HG03045 (cell line): ENCODE results near the gene MSS51.
A peak's percentile ranks its signal among the peaks of the same experiment; 100 is the strongest.
"Not testable (repeated sequence)": the region's sequence is repeated elsewhere in the genome, so short reads cannot be mapped to it uniquely, and the experiment has no call there.

Experiments used
- ATAC-seq: cut with Tn5 transposase; IDR thresholded peaks from one replicate; pipeline ENCODE4 v1.9.1; 2021; ENCODE audit warnings: mild to moderate bottlenecking, moderate library complexity; ENCODE audit not compliant: unreplicated experiment

The MSS51 gene

DNA sequence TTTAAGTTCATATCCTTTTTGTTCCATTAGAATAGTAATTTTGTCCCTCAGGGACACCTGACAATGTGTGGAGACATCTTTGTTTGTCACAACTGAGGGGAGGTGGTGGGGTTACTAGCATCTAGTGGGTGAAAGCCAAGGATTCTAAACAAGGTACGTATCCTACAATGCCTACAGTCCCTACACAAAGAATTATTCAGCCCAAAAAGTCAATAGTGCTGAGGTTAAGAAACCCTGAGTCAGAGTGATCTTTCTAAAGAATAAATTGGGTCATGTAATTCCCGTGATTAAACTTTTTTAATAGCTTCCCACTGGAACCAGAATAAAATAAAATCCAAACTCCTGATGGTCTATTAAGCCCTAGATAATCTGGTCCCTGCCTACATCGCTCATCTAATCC lies 16.8 kb downstream of the MSS51 start:
- ATAC-seq = no peak

DNA sequence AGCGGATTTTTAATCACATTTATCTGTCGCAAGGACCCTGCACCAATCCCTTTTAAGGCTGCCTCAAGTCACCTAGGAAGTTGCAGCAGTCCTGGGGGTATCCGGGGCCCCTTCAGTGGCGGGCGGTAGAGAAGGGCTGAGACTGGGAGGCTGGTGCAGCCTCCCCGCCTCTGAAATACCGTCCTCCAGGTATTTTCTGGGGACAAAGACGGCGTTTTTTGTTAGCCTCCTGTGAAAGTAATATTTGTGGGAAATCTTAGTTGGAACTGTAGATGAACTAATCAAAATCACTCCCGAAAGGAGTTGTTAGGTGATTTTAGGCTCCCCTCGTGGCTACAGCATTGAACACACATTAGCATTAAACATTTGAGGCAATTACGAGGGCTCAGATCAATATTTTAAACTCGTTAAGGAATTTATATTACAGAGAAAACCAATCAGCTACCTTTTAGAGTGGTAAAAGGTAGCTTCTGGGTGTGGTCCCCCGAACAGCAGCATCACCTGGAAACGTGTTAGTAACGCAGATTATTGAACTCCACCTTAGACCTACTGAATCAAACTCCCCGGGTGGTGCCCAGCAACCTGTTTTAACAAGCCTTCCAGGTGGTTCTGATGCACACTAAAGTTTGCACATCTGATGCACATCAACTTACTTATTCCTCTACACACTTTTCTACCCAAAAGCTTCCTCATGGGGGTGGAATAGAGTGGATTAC lies 19.0 kb downstream of the MSS51 start:
- peak; percentile 29 for ATAC-seq

DNA sequence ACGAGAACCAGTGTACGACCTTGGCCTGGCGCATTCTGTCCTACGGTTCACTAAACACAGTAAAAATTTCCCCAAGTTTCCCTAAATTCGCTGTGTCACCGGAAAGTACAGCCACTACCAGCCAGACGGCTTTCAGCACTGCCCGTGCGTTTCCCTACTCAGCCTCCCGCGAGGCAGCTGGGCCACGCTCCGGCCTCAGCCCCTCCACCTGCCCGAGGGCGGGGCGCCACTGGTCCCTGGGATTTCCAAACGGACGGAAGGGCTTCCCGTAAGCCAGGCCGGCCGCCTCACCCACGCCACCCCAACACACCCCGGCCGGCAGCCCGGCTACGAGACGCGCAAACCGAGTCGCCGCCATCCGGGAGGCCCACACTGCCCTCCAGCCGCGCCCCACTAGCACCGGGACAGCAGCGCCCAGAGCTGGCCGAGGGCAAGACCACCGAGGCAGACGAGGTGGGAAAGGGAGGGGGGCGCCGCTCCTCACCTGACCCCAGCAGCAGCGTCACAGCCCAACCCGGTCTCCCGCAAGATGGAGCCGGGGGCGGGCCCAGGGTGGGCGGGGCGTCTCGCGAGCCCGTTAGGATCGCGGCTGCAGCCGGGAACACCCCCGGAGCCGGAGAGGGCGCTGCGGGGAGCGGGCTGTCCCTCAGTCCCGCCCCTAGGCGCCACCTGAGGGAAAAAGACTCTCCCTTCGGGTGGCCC lies 19.7 kb downstream of the MSS51 start, which contains the start of gene ANXA7:
Gene ANXA7 (minus strand): TSS at position 531 of the 702 bp plus-strand sequence. CDS start 13,202 bp downstream, outside the sequence.
- peak; percentile 89 for ATAC-seq

DNA sequence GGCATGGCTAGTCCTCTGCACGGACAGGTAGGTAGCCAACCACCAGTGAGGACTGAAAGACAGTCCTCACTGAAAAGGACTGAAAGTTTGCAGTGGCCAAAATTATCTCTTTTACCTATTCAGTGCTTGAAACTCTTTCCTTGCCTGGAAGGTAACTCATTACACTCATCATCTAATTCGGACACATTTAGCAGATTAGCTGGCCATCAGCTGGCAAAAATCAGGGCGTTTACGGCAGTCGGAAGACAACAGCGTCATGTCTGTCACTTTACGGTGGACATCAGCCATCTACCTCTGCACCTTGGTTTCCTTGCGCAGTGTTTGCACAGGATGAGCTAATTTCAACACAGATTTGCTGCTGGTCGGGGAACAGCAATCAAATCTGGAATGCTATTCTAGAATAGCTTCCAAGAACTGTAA lies 20.2 kb downstream of the MSS51 start:
- ATAC-seq = no peak

DNA sequence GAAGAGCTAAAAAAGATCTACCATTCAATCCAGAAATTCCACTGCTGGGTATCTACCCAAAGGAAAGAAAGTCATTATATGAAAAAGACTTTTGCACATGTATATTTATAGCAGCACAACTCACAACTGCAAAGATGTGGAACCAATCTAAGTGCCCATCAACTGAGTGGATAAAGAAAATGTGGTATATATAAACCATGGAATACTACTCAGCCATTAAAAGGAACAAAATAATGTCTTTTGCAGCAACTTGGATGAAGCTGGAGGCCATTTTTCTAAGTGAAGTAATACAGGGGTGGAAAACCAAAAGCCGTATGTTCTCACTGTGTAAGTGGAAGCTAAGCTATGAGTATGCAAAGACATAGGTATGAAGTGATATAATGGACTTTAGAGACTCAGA lies 22.5 kb downstream of the MSS51 start:
- ATAC-seq = no peak

DNA sequence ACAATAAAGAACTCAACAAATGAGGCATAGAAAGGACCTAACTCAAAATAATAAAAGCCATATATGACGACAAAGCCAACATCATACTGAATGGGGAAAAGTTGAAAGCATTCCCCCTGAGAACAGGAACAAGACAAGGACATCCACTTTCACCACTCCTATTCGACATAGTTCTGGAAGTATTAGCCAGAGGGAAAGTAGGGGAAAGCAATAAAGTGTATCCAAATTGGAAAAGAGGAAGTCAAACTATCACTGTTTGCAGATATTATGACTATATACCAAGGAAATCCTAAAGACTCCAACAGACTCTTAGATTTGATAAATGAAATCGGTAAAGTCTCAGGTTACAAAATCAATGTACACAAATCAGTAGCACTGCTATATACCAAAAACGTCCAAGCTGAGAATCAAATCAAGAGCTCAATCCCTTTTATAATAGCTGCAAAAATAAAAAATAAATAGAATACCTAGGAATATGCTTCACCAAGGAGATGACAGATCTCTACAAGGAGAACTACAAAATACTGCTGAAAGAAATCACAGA lies 24.3 kb downstream of the MSS51 start:
- ATAC-seq = no peak

DNA sequence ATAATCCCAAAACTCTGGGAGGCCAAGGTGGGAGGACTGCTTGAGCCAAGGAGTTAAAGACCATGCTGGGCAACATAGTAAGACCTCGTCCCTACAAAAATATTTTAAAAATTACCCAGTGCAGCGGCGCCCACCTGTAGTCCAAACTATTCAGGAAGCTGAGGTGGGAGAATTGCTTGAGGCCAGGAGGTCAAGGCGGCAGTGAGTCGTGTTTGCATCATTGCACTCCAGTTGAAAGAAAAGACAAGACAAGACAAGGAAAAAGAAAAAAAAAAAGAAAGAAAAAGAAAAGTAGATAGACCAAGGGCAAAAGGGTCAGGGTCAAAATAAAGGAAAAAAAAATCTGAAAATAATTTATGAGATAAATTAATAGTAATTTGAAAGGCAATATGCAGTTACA lies 25.3 kb downstream of the MSS51 start:
- ATAC-seq = no peak

DNA sequence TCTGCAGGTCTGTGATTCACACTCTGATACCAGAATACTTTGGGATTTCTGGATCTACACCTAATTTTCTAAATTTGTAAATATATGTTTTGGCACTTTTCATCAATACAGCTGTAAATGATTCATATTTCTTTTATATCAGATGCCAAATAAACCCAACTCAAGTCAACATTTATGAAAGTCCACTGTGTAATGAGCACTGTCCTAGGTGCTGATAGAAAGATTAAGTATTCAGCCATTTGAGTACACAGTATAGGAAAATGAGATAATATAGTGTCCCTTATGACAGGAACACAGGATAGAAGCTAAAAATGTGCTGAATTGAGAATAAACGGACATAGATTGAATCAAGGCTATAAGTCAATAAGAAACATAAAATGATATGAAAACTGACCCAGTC lies 25.9 kb downstream of the MSS51 start:
- ATAC-seq = no peak

DNA sequence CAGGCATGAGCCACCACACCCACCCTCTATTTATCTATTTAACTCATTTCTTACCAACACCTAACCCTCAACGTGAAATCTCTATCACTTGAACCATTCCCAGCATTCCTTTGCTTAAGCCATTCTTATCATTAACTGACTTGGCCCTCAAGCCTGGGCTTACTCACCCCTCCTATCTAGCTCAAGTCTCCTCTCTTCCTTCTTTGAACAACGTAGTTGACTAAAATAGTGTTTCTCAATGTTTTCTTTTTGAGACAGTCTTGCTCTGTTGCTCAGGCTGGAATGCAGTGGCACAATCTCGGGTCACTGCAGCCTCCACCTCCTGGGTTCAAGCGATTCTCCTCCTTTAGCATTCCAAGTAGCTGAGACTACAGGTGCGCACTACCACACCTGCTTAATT lies 26.5 kb downstream of the MSS51 start:
- ATAC-seq = no peak

DNA sequence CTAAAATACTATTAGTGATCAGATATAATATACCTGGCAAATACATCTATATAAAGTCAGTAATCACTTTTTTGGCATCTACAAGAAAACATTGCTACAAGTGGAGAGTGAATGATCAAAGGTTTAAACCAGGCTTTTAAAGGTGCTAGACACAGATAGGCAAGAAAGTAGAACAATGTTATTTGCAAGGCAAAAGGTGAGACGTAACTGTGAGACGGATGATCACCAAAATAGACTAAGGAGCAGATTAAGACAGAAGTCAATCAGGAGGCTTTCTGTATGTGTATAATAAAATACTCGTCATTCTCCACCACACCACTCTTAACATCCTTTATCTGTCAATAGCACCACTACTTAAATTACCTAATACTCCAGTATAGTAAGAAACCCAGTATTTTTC lies 27.8 kb downstream of the MSS51 start:
- ATAC-seq = no peak

DNA sequence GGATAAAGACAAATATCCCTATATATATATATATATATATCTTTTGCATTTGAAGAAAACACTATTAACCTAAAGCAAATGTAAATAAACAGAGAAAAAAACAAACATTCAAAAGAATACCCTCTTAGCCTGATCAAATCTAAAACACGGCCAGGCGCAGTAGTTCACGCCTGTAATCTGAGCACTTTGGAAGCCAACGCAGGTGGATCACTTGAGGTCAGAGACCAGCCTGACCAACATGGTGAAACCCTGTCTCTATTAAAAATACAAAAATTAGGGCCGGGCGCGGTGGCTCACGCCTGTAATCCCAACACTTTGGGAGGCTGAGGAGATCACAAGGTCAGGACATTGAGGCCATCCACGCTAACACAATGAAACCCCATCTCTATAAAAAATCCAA lies 28.7 kb downstream of the MSS51 start:
- ATAC-seq = no peak

DNA sequence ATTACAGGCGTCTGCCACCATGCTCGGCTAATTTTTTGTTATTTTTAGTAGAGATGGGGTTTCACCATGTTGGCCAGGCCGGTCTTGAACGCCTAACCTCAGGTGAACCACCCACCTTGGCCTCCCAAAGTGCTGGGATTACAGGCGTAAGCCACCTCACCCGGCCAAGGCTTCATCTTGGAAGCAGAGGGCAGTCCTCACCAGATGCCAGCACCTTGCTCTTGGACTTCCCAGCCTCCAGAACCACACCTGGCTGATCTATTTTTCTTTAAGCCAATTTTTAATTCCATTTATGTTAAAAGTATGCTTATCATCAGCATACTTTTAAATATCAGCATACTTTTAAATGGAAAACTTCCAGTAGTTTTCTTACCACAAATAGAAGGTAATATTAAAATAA lies 31.7 kb downstream of the MSS51 start:
- no peak for ATAC-seq

DNA sequence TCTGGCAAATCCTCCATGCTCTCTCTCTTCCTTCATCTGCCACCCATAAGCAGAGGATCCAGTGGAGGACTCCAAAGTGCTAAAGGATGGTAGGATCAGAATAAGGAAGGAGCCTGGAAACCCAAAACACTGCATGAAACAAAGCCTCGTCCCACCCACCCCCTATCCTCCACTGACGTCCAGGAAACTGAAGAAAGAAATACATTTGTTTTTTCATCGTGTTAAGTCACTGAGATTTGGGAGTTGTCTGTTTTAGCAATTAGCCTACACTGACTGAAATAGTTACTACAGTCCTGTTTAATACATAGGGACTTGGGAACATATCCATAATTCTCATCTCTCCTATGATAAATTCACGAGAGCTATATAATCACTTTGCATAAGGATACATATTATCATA lies 34.3 kb downstream of the MSS51 start:
- ATAC-seq = no peak

DNA sequence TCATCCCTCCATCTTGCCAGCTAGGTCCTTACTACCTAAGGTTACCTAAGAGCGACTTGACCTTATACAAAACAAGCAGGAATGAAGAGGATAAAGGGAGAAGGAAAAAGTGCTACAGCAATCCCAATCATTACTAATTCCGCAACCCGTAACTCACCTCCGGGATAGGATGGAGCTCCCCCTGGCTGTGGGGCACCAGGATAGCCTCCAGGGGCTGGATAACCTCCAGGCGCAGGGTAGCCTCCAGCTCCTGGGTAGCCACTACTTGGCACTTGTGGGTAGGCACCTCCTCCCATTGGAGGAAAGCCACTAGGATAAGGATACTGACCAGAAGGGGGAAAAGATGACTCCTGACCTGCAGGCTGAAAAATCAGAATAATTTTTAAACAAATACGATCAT lies 35.3 kb downstream of the MSS51 start:
- ATAC-seq = no peak

DNA sequence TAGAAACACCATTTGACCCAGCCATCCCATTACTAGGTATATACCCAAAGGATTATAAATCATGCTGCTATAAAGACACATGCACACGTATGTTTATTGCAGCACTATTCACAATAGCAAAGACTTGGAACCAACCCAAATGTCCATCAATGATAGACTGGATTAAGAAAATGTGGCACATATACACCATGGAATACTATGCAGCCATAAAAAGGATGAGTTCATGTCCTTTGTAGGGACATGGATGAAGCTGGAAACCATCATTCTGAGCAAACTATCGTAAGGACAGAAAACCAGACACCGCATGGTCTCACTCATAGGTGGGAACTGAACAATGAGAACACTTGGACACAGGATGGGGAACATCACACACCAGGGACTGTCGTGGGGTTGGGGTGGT lies 39.0 kb downstream of the MSS51 start:
- not testable (repeated sequence) for ATAC-seq

DNA sequence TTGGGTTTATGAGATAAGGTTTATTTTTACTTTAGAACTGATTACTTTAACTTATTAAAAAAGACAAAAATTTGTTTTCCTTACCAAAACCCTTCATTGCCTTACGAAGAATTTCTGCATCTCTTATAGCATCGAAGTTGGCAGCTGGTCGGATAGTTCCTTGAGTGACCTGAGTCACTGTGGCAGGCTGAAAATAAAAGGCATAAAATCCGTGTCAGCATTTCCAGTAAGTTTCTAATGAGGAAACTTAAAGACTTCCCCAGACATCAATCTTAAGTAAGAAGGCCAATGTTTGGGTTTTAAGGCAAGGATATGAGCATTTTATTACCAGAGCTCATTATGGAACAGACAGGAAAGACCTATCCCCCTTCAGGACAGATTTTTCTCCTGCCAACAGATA lies 45.1 kb downstream of the MSS51 start:
- ATAC-seq = no peak

DNA sequence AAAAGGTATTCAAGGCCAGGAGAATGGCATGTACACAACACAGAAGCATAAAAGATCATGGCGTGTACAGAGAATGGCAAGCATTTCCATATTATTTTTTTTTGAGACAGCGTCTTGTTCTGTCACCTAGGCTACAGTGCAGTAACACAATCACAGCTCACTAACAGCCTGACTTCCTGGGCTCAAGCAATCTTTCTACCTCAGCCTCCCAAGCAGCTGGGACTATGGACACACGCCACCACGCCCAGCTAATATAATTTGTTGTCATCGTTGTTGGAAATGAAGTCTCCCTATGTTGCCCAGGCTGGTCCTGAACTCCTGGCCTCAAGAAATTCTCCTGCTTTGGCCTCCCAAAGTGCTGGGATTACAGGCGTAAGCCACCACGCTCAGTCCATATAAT lies 46.8 kb downstream of the MSS51 start:
- no peak for ATAC-seq

DNA sequence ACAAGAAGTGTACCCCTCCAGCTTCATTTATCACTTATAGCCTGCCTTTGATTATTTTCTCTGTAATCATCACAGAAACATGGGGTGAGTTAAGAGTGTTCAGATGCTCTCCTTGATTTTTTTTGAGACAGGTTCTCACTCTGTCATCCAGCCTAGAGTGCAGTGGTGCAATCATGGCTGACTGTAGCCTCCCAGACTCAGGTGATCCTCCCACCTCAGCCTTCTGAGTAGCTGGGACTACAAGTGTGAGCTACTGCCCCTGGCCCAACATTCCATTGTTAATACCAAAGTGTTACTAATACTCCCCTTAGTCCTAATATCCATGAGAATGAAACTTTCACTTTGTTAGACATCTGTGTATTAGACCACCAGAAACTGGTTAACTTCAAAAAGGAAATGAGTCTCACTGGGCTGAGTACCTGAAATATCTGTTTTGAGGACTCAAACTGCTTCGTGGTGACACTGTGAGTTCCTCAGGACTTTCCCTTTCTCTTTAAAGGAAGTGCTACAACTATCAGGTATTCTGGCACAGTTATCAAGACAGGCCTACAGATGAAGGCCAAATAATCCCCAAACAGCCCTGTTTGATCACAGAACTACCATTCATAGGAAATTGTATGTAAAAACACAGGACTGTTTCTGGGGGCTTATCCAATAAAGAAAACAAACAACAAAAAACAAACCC lies 54.2 kb downstream of the MSS51 start:
- ATAC-seq = no peak

DNA sequence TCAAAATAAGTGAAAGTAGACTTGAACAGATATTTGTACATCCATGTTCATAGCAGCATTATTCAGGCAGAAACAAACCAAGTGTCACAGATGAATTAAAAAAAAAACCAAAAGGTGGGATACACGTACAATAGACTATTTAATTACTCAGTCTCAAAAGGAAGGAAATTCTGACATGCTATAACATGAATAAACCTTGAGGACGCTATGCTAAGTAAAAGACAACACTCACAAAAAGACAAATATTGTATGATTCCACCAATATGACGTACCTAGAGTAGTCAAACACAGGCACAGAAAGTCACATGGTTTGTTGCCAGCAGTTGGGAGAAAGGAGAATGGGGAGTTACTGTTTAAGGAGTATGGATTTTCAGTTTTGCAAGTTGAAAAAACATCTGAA lies 56.7 kb downstream of the MSS51 start:
- ATAC-seq = no peak
